Smooth muscle cell (in vitro differentiated cells): ENCODE measurements around the gene TMEM266. TPM values are rescaled to one million over a fixed set of nuclear protein-coding genes. Genes with fewer than 3 reads are reported as not detected.

Experiments
- DNase-seq: peaks from one replicate; lab custom pipeline; 2025; ENCODE audit not compliant: unreplicated experiment; lab: John Stamatoyannopoulos, UW
- H2AFZ ChIP-seq: fragments of 200-600 bp; sonication (generic); 2 replicates; pipeline ENCODE4 v1.6.0; 2016; ENCODE audit warnings: antibody characterized with exemption, low read depth, mild to moderate bottlenecking
- H3F3A ChIP-seq: fragments of 200-600 bp; sonication (generic); 2 replicates; pipeline ENCODE4 v1.6.0; 2017; ENCODE audit warnings: antibody characterized with exemption, low read depth
- H3K27ac ChIP-seq: fragments of 200-600 bp; sonication (generic); 2 replicates; pipeline ENCODE4 v1.5.1; 2016; ENCODE audit warnings: low read depth, mild to moderate bottlenecking
- H3K27me3 ChIP-seq: fragments of 200-600 bp; sonication (generic); 2 replicates; pipeline ENCODE4 v1.6.1; 2016; ENCODE audit warnings: low read depth, mild to moderate bottlenecking
- H3K36me3 ChIP-seq: fragments of 200-600 bp; sonication (generic); 2 replicates; pipeline ENCODE4 v1.5.1; 2016; ENCODE audit warnings: low read depth
- H3K4me1 ChIP-seq: fragments of 200-600 bp; sonication (generic); 2 replicates; pipeline ENCODE4 v1.5.1; 2016; ENCODE audit warnings: low read depth
- H3K4me2 ChIP-seq: fragments of 200-600 bp; sonication (generic); 2 replicates; pipeline ENCODE4 v1.6.0; 2016; ENCODE audit warnings: mild to moderate bottlenecking
- H3K4me3 ChIP-seq: fragments of 200-600 bp; sonication (generic); 2 replicates; pipeline ENCODE4 v1.5.1; 2016; ENCODE audit warnings: mild to moderate bottlenecking
- H3K79me2 ChIP-seq: fragments of 200-600 bp; sonication (generic); 2 replicates; pipeline ENCODE4 v1.6.0; 2016; ENCODE audit warnings: low read depth, mild to moderate bottlenecking
- H3K9ac ChIP-seq: fragments of 200-600 bp; sonication (generic); 2 replicates; pipeline ENCODE4 v1.6.0; 2016; ENCODE audit warnings: low read depth
- H3K9me3 ChIP-seq: fragments of 200-600 bp; sonication (generic); replicated peaks from 2 replicates; pipeline ENCODE4 v1.5.1; 2016; ENCODE audit warnings: low read depth
- H4K20me1 ChIP-seq: fragments of 200-600 bp; sonication (generic); 2 replicates; pipeline ENCODE4 v1.6.0; 2016; ENCODE audit warnings: low read depth
- WGBS: methylation state at CpG from one replicate; pipeline ENCODE4 v1.1.7; 2016; ENCODE audit warnings: low lambda C conversion rate; 5-methylcytosine and 5-hydroxymethylcytosine counted together
- polyA plus RNA-seq: library from polyadenylated mRNA; unstranded; fragments of >200 nt; fragmentation: Nextera tagmentation; extraction: Ambion mirVana; gene quantifications from 2 replicates; pipeline ENCODE4 v1.2.1, GENCODE V29; 2016
- total RNA-seq: library from RNA; depleted of rRNA; stranded (reverse); fragments of >200 nt; gene quantifications from 2 replicates; pipeline ENCODE4 v1.2.3, GENCODE V29; 2014
- TF ChIP-seq, protein P1 (sequence below): fragments of 200-600 bp; sonication (generic); IDR thresholded peaks from 2 replicates; pipeline ENCODE4 v1.5.1; 2017; ENCODE audit warnings: borderline replicate concordance, mild to moderate bottlenecking, antibody characterized with exemption; ENCODE audit not compliant: insufficient read depth, poor library complexity, severe bottlenecking

The TMEM266 gene
- total and polyA plus RNA-seq, 2 experiments from 2014 or later, result 0.27 TPM; not detected in 1

DNA sequence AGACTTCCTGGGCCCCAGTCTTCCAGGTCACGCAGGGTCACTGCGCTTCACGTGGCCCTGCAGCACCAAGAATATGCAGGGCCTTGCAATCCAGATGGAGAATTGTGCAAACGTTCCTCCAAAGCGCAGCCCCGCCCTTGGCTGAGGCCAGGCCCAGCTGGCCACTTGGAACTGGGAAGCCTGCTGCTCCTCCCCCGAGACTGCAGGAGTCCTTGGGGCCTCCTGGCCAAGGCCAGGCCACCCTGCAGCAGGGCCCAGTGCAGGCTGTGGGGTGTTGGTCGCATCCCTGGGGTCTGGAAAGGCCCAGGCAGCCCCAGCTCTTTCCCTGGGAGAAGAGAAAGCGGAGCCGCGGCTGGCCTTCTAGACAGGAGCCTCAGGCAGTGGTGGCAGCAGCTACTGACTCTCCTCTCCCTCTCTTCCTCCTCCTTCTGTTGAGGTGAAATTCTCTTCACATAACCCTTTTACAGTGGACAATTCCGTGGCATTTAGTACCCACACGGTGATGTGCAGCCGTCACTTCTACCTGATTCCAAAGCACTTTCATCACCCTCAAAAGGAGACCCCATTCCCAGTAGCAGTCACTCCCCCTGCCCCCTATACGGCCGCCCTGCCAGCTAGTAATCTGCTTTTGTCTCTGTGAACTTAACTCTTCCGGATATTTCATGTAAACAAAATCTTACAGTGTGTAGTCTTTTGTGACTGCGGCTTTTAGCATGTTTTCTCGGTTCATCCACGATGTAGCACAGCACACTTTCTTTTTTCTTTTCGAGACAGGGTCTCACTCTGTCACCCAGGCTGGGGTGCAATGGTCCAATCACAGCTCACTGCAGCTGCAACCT is 103.9 kb downstream of the TMEM266 start:
- Histone ChIP-seq H2AFZ (no peak overlapping the region), H3K9ac (no peak overlapping the region), H3K36me3 (no peaks in the 10 kb centered on the region), H3F3A (no peaks in the 10 kb centered on the region), H4K20me1 (no peaks in the 10 kb centered on the region), H3K4me2 (no peak overlapping the region), H3K27me3 (no peaks in the 10 kb centered on the region), H3K79me2 (no peaks in the 10 kb centered on the region), H3K4me3 (no peak overlapping the region), H3K9me3 (no peaks in the 10 kb centered on the region), H3K27ac (no peak overlapping the region), H3K4me1 (no peaks in the 10 kb centered on the region)
- DNase-seq, result peak; percentile 11
- TF ChIP-seq, protein P1, sequence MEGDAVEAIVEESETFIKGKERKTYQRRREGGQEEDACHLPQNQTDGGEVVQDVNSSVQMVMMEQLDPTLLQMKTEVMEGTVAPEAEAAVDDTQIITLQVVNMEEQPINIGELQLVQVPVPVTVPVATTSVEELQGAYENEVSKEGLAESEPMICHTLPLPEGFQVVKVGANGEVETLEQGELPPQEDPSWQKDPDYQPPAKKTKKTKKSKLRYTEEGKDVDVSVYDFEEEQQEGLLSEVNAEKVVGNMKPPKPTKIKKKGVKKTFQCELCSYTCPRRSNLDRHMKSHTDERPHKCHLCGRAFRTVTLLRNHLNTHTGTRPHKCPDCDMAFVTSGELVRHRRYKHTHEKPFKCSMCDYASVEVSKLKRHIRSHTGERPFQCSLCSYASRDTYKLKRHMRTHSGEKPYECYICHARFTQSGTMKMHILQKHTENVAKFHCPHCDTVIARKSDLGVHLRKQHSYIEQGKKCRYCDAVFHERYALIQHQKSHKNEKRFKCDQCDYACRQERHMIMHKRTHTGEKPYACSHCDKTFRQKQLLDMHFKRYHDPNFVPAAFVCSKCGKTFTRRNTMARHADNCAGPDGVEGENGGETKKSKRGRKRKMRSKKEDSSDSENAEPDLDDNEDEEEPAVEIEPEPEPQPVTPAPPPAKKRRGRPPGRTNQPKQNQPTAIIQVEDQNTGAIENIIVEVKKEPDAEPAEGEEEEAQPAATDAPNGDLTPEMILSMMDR, result no peak
- WGBS, result 71% methylated on average over 20 of the region's 21 CpGs

DNA sequence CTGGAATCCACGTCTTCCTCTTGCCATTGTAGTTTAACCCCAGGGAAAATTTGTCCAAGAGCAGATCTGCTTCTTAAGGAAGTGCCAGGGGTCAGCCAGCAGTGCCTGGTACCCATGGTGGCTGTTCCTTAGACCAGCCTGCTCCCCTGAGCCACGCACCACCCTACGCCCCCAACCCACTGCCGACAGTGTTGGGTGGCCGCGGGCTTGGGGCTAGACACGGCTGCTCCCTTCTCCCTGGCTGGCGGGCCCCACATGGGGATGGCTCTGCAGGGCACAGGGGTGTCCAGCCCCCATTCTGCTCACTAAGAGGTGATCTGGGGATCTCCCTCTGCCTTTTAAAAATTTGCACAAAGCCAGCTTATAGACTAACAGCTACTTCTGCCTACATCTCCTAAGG is 104.8 kb downstream of the TMEM266 start:
- no peaks in the 10 kb centered on the region for H3K4me1 ChIP-seq

GRCh38 chr15:76165951-76166350 is 106.2 kb downstream of the TMEM266 start:
- no peak overlapping the region for H3K4me2 ChIP-seq
- no peaks in the 10 kb centered on the region for H3K4me1 ChIP-seq
- no peak overlapping the region for H3K9ac ChIP-seq
- no peak overlapping the region for H3K4me3 ChIP-seq
- H3F3A ChIP-seq, result no peaks in the 10 kb centered on the region
- TF ChIP-seq, protein P1, result no peak
- H2AFZ ChIP-seq, result no peak overlapping the region
- H4K20me1 ChIP-seq, result no peaks in the 10 kb centered on the region
- WGBS, result 96% methylated on average over 14 of the region's 15 CpGs
- DNase-seq, result no peak
- H3K79me2 ChIP-seq, result no peaks in the 10 kb centered on the region
- H3K27ac ChIP-seq, result no peak overlapping the region
- H3K36me3 ChIP-seq, result no peaks in the 10 kb centered on the region
- H3K27me3 ChIP-seq, result no peaks in the 10 kb centered on the region
- H3K9me3 ChIP-seq, result no peaks in the 10 kb centered on the region

More for the DNA sequence above, 104.8 kb downstream of the TMEM266 start:
- Histone ChIP-seq H3K9me3 (no peaks in the 10 kb centered on the region), H3K27ac (no peak overlapping the region), H3K27me3 (no peaks in the 10 kb centered on the region), H3K9ac (no peak overlapping the region), H3K4me2 (no peak overlapping the region), H4K20me1 (no peaks in the 10 kb centered on the region), H3K4me3 (no peak overlapping the region), H3K36me3 (no peaks in the 10 kb centered on the region), H3K79me2 (no peaks in the 10 kb centered on the region), H3F3A (no peaks in the 10 kb centered on the region), H2AFZ (no peak overlapping the region)
- DNase-seq, result no peak
- TF ChIP-seq, protein P1, result no peak
- 95% methylated on average over 7 of the region's 8 CpGs for WGBS
